BLaER1 treated with 17β-estradiol and CSF1 and Interleukin-3, amounts not matched to agents 10 nM and 100 nM (cell line): ENCODE results near the gene FTO.
A peak's percentile ranks its signal among the peaks of the same experiment; 100 is the strongest.

Experiments
- H3K27ac ChIP-seq, 11 experiments: shearing (Covaris generic); formaldehyde crosslinking; 2 replicates each; pipeline ENCODE4 v1.8.1; 2022
- H3K27me3 ChIP-seq, 11 experiments: shearing (Covaris generic); formaldehyde crosslinking; 2 replicates each; pipeline ENCODE4 v1.8.1; 2022
- H3K36me3 ChIP-seq, 11 experiments: shearing (Covaris generic); formaldehyde crosslinking; 2 replicates each; pipeline ENCODE4 v1.8.1; 2022
- H3K4me1 ChIP-seq, 10 experiments: shearing (Covaris generic); formaldehyde crosslinking; 2 replicates each; pipeline ENCODE4 v1.8.1; 2022
- H3K4me2 ChIP-seq, 11 experiments: shearing (Covaris generic); formaldehyde crosslinking; 2 replicates each; pipeline ENCODE4 v1.8.1; 2022
- H3K4me3 ChIP-seq, 10 experiments: shearing (Covaris generic); formaldehyde crosslinking; 2 replicates each; pipeline ENCODE4 v1.8.1; 2022
- H3K9ac ChIP-seq, 11 experiments: shearing (Covaris generic); formaldehyde crosslinking; 2 replicates each; pipeline ENCODE4 v1.8.1; 2022
- H3K9me3 ChIP-seq, 11 experiments: shearing (Covaris generic); formaldehyde crosslinking; replicated peaks in 1 of 11; 2 replicates each; pipeline ENCODE4 v1.8.1; 2022
- H4K20me1 ChIP-seq, 11 experiments: shearing (Covaris generic); formaldehyde crosslinking; 2 replicates each; pipeline ENCODE4 v1.8.1; 2022
- Cebpa-rat ChIP-seq, 11 experiments: shearing (Covaris generic); IDR thresholded peaks; 2 replicates each; pipeline ENCODE4 v1.8.1; 2022

Gene FTO

GRCh38 chr16:53960954-53961616 is 257.1 kb downstream of the FTO start:
- Histone ChIP-seq H3K9ac (no peak overlapping the region), H3K27me3 (no peaks in the 10 kb centered on the region), H3K4me1 (no peaks in the 10 kb centered on the region), H3K36me3 (0 out of 22 replicates have a peak, but pooled peaks cover 0 to 8% (median 0%) of the 10 kb centered on the region in 11 experiments), H3K9me3 (no peaks in the 10 kb centered on the region), H4K20me1 (no peaks in the 10 kb centered on the region), H3K4me2 (no peak overlapping the region), H3K27ac (no peak overlapping the region), H3K4me3 (no peak overlapping the region)
- TF ChIP-seq Cebpa-rat (IDR thresholded peaks at IDR 0.05), result no peak

- no peak for TF ChIP-seq Cebpa-rat (IDR thresholded peaks at IDR 0.05)
- Histone ChIP-seq H3K4me1 (no peaks in the 10 kb centered on the region), H3K4me3 (no peak overlapping the region), H4K20me1 (no peaks in the 10 kb centered on the region), H3K9me3 (no peaks in the 10 kb centered on the region), H3K36me3 (0 out of 22 replicates have a peak, but pooled peaks cover 0 to 4% (median 0%) of the 10 kb centered on the region in 11 experiments), H3K9ac (no peak overlapping the region), H3K4me2 (no peak overlapping the region), H3K27ac (no peak overlapping the region), H3K27me3 (no peaks in the 10 kb centered on the region)
Observed at GRCh38 chr16:53962041-53962440, 258.1 kb downstream of the FTO start.

GRCh38 chr16:53964145-53964790 is 260.3 kb downstream of the FTO start:
- no peak overlapping the region for H3K9ac ChIP-seq
- no peak overlapping the region for H3K4me2 ChIP-seq
- H3K4me3 ChIP-seq, result no peak overlapping the region
- TF ChIP-seq Cebpa-rat (IDR thresholded peaks at IDR 0.05), result no peak
- H3K9me3 ChIP-seq, result no peaks in the 10 kb centered on the region
- H4K20me1 ChIP-seq, result no peaks in the 10 kb centered on the region
- H3K36me3 ChIP-seq, result no peaks in the 10 kb centered on the region
- H3K27me3 ChIP-seq, result no peaks in the 10 kb centered on the region
- no peak overlapping the region for H3K27ac ChIP-seq
- peaks cover 0 to 9% (median 0%) of the 10 kb centered on the region in 10 experiments; a peak in 2 of 20 replicates for H3K4me1 ChIP-seq

- TF ChIP-seq Cebpa-rat (IDR thresholded peaks at IDR 0.05), result no peak
- Histone ChIP-seq H3K27ac (no peak overlapping the region), H3K4me1 (peaks cover 0 to 9% (median 0%) of the 10 kb centered on the region in 10 experiments; a peak in 2 of 20 replicates)
Observed at GRCh38 chr16:53966821-53967571, 263.0 kb downstream of the FTO start.

GRCh38 chr16:53967572-53967971 is 263.6 kb downstream of the FTO start:
- Histone ChIP-seq H3K4me2 (no peak overlapping the region), H3K4me1 (peaks cover 0 to 9% (median 0%) of the 10 kb centered on the region in 10 experiments; a peak in 2 of 20 replicates), H3K27me3 (no peaks in the 10 kb centered on the region), H4K20me1 (no peaks in the 10 kb centered on the region), H3K9ac (no peak overlapping the region), H3K27ac (no peak overlapping the region), H3K36me3 (no peaks in the 10 kb centered on the region), H3K9me3 (no peaks in the 10 kb centered on the region), H3K4me3 (no peak overlapping the region)
- no peak for TF ChIP-seq Cebpa-rat (IDR thresholded peaks at IDR 0.05)

More at GRCh38 chr16:53966821-53967571, 263.0 kb downstream of the FTO start:
- Histone ChIP-seq H3K36me3 (no peaks in the 10 kb centered on the region), H3K9ac (no peak overlapping the region), H3K4me2 (no peak overlapping the region), H3K9me3 (no peaks in the 10 kb centered on the region), H4K20me1 (no peaks in the 10 kb centered on the region), H3K27me3 (no peaks in the 10 kb centered on the region), H3K4me3 (no peak overlapping the region)

GRCh38 chr16:53968454-53968853 is 264.5 kb downstream of the FTO start:
- Histone ChIP-seq H3K4me2 (0 out of 22 replicates have a peak overlapping the region, but pooled peaks of 1 of the 11 experiments have one; percentile 5), H3K27me3 (no peaks in the 10 kb centered on the region), H3K4me1 (peaks cover 0 to 9% (median 0%) of the 10 kb centered on the region in 10 experiments; a peak in 2 of 20 replicates), H3K27ac (no peak overlapping the region), H3K9me3 (no peaks in the 10 kb centered on the region), H3K36me3 (no peaks in the 10 kb centered on the region), H4K20me1 (no peaks in the 10 kb centered on the region), H3K9ac (no peak overlapping the region), H3K4me3 (no peak overlapping the region)
- TF ChIP-seq Cebpa-rat (IDR thresholded peaks at IDR 0.05), result no peak

GRCh38 chr16:53968896-53969295 is 264.9 kb downstream of the FTO start:
- TF ChIP-seq Cebpa-rat (IDR thresholded peaks at IDR 0.05), result no peak
- Histone ChIP-seq H3K27ac (no peak overlapping the region), H3K4me3 (no peak overlapping the region), H3K27me3 (no peaks in the 10 kb centered on the region), H3K4me2 (0 out of 22 replicates have a peak overlapping the region, but pooled peaks of 1 of the 11 experiments have one; percentile 5), H3K9me3 (no peaks in the 10 kb centered on the region), H4K20me1 (no peaks in the 10 kb centered on the region), H3K36me3 (no peaks in the 10 kb centered on the region), H3K9ac (no peak overlapping the region), H3K4me1 (peaks cover 0 to 9% (median 0%) of the 10 kb centered on the region in 10 experiments; a peak in 2 of 20 replicates)

GRCh38 chr16:53971616-53972015 is 267.7 kb downstream of the FTO start:
- no peaks in the 10 kb centered on the region for H3K9me3 ChIP-seq
- no peak for TF ChIP-seq Cebpa-rat (IDR thresholded peaks at IDR 0.05)
- H4K20me1 ChIP-seq, result no peaks in the 10 kb centered on the region
- H3K27ac ChIP-seq, result no peak overlapping the region
- H3K4me1 ChIP-seq, result peaks cover 0 to 9% (median 0%) of the 10 kb centered on the region in 10 experiments; a peak in 2 of 20 replicates
- H3K36me3 ChIP-seq, result no peaks in the 10 kb centered on the region
- H3K27me3 ChIP-seq, result no peaks in the 10 kb centered on the region
- no peak overlapping the region for H3K4me2 ChIP-seq
- H3K9ac ChIP-seq, result no peak overlapping the region
- no peak overlapping the region for H3K4me3 ChIP-seq

GRCh38 chr16:53973021-53973420 is 269.1 kb downstream of the FTO start:
- H3K9ac ChIP-seq, result no peak overlapping the region
- no peak for TF ChIP-seq Cebpa-rat (IDR thresholded peaks at IDR 0.05)

More at GRCh38 chr16:53973021-53973420, 269.1 kb downstream of the FTO start:
- no peak overlapping the region for H3K4me2 ChIP-seq
- no peaks in the 10 kb centered on the region for H3K9me3 ChIP-seq
- H3K27me3 ChIP-seq, result no peaks in the 10 kb centered on the region
- peaks cover 0 to 9% (median 0%) of the 10 kb centered on the region in 10 experiments; a peak in 2 of 20 replicates for H3K4me1 ChIP-seq
- H3K4me3 ChIP-seq, result no peak overlapping the region
- no peaks in the 10 kb centered on the region for H3K36me3 ChIP-seq
- no peaks in the 10 kb centered on the region for H4K20me1 ChIP-seq
- H3K27ac ChIP-seq, result no peak overlapping the region
